ENCODE data around the gene TTL.
"Not testable (repeated sequence)": the region's sequence is repeated elsewhere in the genome, so short reads cannot be mapped to it uniquely, and the experiment has no call there.

Gene TTL

DNA sequence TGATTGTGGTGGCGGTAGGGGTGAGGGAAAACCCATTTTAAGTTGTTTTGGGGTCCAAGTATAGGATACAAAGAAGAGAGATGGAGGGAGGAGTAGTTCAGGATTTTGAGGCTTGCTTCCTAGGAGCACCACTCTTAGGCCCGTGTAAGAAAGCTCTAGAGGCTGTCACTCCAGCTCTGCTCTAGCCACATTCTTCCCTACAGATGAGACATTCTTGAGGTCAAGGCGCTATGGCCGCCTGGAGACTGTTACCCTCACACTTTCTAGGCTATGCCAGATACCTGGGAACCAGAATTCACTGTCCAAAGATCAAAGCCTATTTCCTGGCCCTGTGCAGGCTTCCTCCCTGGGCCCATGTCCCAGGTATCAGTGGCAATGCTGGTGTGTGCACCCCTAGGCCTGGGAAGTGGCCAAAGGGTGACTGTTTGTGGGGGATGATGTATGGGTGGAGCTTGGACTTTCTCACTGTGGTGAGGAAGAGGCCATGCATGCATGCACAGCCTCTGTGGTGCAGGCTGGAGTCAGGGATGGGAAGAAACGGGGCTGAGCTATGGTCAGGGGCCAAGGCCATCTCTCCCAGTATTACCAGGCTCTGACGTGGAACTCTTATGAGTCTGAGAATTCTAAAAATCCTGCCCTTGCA, 7.0 kb upstream of the TTL start:
- DNase-seq (ENCODE audit: low read depth) = peak; percentile 56

DNA sequence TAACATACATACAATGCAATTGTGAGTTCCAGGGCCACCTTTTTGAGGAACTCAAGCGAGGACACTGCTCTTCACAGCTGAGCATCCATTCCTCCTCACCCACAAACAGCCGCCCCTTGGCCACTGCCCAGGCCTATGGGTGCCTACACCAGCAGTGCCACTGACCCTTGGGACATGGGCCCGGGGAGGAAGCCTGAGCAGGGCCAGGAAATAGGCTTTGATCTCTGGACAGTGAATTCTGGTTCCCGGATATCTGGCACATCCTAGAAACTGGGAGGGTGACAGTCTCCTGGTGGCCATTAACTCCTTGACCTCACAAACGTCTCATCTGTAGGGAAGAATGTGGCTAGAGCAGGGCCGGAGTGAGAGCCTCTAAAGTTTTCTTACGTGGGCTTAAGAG, 5.5 kb upstream of the TTL start:
- no peak for DNase-seq (ENCODE audit: low read depth)

DNA sequence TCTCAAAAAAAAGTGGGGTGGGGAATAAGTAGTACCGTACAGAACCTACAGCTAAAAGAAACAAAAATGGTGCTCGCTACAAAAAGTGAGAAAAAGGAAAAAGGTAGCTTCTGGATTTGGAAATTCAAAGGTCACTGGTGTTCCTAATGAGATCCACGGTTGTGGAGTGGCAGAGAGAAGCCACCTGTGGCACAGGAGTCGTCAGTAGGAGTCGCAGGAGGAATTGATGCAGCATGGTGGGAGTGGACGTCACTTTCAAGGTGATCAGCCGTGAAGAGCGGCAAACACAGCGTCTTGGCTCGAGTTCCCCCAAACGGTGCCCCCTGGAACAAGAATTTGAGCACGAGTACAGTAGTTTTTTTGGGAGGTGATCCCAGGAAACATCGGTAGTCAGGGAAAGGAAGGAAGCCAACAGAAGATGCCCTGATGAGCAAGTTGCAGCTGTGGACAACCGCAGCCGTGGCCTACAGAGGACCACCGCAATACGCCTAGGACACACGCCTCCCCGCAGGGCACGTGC, 1.4 kb upstream of the TTL start:
- no peak for DNase-seq (ENCODE audit: low read depth)

DNA sequence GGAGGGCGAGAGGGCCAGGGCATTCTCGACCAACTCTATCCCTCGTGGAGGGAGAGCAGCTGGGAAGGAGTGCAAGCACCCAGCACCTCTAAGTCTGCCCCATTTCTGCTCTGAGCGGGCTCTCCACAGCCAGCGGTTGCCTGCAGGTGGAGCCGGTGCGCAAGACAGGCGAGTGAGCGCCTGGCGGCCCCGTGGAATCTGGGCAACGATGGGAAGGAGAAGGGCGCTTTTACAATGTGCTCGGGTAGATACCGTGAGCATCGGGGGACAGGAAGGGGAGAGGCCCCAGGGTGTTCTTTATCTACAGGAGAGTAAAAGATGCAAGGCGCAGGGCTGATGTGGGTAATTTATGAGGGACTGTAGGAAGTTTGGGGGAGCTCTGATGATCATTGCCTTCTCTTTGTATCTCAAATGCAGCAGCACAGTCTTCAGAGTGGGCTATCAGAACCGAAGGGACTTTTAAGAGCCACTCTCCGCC, 867 bp upstream of the TTL start:
- DNase-seq (ENCODE audit: low read depth) = peak; percentile 80

DNA sequence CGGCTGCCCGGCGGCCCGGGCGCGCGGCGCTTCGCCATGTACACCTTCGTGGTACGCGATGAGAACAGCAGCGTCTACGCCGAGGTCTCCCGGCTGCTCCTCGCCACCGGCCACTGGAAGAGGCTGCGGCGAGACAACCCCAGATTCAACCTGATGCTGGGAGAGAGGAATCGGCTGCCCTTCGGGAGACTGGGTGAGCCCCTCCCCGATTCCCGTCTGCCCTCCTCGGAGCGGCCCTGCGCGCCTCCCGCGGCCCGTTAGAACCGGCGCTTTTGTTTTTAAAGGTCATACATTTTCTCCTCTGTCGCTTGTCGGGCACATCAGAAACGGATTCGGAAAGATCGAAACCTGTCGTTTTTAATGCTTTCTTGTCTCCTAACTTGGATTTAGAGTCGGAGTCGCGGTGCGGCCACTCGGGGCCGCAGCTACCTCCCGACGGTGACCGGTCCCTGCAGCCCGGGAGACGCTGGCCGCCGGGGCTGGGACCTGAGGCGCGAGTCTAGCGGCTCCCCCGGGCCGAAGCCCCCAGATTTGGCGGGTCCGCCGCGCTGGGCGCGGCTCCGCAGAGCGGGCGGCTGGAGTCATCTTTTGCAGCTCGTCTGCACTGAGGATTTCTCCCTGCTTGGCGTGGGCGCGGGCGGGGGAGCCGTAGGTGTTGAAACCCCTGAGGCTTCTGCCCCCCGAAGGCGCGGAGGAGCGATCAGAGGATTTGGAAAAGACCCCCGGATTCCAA, 519 bp downstream of the TTL start:
- peak; percentile 56 for DNase-seq (ENCODE audit: low read depth)

DNA sequence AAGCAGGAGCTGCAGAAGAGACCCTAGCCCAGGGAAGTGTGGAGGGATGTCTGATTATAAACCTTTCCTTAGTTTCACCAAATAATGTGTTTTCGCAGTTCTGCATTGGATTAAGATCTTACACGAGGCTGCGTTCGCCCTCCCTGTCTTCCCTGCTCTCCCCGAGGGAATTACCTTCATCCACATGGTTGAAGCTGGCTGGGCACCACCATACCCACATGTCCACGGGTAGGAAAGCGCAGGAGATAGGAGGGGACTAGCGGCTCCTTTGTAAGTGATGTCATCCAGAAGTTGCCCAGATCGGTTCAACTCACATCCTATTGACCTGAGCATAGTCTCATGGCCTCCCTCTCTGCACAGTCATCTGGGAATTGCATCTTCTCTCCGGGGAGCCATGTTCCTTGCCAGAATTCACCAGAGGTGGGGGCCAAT, 1.1 kb downstream of the TTL start:
- DNase-seq (ENCODE audit: low read depth) = peak; percentile 76

DNA sequence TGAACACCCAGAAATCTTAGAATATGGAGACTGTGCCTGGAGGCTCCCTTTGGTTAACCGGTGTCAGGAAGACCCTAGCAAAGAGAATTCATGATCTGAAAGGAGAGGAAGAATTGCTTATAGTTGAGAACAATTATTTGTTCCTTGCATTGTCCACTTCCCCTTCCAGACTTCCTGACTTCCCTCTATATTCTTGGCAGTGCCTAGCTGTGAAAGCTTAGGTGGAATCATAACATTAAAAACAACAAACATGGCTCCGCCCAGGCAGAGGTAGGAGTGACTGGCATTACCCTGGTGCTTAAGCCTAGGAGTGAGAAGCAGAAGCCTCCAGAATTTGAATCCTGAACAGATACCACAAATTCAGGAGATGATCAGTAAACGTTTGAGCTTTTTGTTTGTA, 1.9 kb downstream of the TTL start:
- no peak for DNase-seq (ENCODE audit: low read depth)

DNA sequence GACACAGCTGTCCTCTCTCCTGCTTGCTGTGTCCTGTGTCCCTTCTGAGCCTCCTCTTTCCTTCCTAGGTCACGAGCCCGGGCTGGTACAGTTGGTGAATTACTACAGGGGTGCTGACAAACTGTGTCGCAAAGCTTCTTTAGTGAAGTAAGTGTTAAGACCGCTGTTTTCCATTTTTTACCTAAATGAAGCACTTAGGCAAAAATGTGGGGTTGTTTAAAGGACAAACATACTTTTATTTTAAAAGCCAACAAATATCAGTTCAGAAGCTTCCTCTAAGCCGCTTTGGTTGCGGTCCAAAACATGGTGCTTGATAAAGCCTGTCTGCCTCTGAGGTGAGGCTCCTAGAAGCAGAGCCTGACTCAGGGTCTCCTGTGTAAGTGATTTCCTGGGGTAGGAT, 3.9 kb downstream of the TTL start:
- DNase-seq (ENCODE audit: low read depth) = no peak

DNA sequence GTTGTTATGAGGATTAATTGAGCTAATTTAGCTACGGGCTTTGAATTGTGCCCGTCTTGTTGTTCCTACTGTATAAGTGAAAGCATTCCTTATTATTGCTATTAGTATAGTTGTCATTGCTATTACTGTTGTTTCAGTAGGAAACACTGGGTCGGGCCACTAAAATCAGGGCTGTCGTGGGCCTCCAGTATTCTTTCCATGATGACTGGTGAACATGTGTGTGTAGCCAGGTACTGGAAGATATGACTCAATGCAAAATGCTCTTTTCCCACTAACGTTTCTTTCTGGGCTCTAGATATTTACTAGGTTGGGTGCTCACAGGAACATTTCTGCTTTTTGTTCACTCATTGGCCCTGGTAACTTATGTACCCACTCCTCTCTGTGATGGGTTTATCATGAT, 4.9 kb downstream of the TTL start:
- DNase-seq (ENCODE audit: low read depth) = no peak

DNA sequence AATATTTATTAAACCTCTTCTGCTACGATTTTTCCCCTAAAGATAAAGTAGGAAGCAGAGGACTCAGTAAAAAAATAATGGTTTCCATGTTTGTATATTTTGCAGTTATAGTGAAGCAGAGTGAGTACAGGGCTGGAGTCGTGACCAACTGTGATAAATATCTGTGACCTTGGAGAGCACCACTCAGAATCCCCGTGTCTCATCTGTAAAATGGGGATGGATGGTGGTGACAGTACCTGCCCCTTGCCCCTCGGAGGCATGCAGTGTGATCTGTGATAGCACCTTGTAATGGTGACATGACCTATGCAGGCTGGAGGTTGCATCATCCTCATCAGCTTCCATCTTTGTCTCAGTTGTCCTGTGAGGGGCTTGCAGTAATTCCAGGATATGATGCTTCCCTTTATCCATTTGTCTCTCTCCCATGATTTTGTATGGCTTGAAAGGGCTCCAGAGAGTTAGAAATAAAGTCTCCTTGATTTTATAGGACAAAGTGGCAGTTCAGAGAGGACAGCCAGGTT, 5.5 kb downstream of the TTL start:
- DNase-seq (ENCODE audit: low read depth) = no peak

DNA sequence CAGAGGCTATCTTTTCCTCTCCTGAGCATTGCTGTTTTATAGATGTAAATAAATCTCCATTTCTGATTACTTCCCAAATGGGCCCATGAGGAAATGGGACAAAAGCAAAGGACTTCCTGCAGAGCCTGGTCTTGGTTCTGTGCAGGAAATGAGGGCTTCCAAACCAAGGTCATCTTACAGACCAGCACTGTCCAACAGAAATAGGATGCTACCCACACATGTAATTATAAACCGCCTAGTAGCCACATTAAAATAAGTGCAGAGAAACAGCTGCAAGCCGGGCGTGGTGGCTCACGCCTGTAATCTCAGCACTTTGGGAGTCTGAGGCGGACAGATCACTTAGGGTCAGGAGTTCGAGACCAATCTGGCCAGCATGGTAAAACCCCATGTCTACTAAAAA, 6.2 kb downstream of the TTL start:
- DNase-seq (ENCODE audit: low read depth) = no peak

DNA sequence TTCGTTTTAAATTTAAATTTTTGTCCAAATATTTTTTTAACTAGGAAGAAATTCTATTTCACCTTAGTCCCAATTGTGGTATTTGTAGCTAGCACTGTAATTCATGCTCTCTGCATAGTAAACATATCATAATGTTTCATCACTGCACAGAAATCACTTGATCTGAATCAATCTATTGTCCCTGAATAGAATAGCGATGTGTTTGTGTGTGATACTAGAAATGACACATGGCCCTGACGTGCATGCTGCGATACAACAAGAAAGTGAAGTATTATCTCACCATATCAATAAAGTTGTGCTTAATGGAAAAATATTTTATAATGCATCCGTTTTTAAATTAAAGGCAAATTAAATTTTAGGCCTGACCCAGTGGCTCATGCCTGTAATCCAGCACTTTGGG, 10.0 kb downstream of the TTL start:
- DNase-seq (ENCODE audit: low read depth) = no peak

DNA sequence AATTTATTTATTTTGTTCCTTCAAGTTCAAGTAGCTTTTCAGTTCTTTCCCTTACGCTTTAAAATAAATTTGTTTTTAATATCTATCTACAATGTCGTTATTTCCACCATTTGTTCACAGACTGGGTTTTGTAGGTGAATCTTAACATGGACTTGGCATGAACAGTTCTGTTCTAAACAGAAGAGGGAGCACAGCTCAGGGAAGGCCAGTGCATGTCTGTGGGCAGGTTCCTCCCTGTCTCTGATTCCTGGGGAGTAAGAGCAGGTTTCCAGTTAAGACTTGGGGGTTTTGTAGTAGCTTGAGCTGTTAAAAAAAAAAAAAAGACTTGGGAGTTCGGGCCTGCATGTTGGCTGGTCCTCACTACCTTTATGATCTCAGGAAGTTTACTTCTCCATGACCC, 11.1 kb downstream of the TTL start:
- DNase-seq (ENCODE audit: low read depth) = peak; percentile 18

DNA sequence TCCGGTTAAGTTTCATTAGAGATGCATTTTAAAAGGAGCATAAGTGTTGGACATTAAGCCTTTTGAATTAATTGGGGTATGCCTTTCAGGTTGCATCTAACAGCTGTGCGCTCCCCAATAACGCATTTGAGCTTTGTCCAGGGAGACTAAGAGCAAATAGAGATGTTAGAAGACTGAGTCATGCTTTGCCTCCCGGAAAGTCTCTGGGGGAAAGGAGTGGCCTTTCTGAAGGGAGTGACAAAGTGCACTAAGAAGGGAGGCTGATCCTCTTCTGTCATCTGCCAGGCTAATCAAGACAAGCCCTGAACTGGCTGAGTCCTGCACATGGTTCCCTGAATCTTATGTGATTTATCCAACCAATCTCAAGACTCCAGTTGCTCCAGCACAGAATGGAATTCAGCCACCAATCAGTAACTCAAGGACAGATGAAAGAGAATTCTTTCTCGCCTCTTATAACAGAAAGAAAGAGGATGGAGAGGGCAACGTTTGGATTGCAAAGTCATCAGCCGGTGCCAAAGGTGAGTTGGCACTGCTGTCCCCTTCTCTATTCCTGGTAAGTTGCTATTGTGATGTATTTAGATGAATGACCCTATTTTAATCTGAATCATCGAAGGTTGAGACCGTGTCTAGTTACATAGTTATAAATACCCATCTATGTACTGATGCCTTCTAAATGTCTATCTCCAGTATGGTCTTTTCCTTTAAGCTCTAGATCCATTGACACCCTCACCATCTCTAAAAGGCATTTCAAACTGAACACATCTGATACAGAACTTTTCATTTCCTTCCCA, 12.1 kb downstream of the TTL start:
- peak; percentile 82 for DNase-seq (ENCODE audit: low read depth)

DNA sequence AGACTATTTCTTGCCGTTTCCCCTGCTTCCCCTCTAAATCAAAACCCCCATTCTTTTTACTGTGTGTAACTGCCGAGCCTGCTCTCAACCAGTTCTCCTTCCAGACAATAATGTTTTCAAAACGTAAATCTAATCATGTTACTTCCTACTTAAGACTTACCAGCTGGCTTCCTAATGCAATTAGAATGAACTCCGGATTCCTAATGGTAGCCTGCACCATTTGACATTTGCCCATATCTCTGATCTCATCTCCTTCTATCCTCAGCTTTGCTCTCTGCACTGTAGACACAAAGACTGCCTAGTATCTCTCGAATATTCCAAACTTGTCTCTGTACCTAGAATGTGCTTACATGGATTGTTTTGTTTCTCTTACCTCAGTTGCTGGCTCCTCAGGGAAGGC, 12.9 kb downstream of the TTL start:
- DNase-seq (ENCODE audit: low read depth) = no peak

DNA sequence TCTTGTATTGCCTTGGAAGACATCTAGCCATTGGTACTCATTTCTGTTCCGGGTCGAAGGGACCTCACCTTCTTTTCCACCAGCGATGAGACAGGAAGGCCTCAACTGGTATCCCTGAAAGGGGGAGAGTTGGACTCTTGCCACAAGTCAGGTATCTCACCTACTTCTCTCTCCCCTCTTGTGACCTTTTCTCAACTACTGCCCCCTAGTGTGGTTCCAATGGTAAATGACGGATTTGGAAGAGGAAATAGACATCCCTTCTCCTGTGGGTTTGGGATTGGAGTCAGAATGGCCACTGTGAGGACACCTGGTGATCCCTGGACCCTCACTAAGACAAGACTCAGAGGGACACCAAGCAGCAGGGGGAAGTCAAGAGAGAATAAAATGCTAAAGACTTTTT, 13.9 kb downstream of the TTL start:
- DNase-seq (ENCODE audit: low read depth) = not testable (repeated sequence)

DNA sequence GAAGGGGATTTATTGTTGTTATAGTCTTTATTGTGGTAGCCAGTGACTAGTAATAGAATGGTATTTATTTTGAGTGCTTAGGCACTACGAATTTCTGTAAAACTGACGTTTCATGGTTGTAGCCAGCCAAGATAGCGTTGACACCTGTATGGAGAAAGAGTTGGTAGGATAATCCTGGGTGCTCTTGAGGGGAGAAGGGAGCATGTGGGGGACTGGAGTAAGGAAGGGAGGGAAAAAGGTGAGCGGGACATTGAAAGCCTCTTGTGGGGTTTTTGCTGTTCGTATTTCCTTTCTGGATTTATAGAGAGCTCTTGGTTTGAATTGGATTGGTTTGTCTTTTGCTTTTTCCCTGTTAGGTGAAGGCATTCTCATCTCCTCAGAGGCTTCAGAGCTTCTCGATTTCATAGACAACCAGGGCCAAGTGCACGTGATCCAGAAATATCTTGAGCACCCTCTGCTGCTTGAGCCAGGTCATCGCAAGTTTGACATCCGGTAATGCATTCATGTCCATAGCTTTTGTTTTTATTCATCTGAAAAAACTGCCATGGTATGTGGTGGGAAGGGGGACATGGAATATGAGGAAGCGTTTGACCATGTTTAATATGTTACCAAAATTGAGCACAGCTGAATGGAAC, 19.0 kb downstream of the TTL start:
- DNase-seq (ENCODE audit: low read depth) = peak; percentile 44

DNA sequence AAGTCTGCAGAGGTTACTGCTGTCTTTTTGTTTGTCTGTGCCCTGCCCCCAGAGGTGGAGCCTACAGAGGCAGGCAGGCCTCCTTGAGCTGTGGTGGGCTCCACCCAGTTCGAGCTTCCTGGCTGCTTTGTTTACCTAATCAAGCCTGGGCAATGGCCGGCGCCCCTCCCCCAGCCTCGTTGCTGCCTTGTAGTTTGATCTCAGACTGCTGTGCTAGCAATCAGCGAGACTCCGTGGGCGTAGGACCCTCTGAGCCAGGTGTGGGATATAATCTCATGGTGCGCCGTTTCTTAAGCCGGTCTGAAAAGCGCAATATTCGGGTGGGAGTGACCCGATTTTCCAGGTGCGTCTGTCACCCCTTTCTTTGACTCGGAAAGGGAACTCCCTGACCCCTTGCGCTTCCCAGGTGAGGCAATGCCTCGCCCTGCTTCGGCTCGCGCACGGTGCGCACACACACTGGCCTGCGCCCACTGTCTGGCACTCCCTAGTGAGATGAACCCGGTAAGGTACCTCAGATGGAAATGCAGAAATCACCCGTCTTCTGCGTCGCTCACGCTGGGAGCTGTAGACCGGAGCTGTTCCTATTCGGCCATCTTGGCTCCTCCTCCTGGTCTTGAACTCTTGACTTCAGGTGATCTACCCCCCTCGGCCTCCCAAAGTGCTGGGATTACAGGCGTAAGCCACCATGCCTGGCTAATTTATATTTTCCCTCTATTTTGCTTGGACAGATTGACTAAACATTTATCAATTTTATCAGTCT, 27.5 kb downstream of the TTL start:
- DNase-seq (ENCODE audit: low read depth) = not testable (repeated sequence)

DNA sequence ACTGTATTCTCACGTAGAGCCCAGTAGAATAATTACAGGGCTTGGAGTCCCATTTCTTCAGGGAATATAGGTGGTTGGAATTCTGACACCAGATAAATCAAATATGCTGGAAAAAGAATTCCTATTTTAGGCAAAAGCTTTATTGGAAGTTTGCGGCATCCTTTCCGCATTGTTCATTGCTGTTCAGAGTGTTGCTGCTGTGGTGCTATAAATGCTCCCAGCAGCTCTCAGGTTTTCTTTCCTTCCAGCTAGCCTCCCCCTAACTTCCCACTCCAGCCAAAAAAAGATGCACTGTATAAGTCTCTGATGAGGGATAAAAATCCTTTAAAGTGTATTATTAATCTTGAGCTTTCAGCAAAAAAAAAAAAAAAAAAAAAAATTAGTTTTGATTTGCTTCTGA, 34.8 kb downstream of the TTL start:
- DNase-seq (ENCODE audit: low read depth) = no peak

DNA sequence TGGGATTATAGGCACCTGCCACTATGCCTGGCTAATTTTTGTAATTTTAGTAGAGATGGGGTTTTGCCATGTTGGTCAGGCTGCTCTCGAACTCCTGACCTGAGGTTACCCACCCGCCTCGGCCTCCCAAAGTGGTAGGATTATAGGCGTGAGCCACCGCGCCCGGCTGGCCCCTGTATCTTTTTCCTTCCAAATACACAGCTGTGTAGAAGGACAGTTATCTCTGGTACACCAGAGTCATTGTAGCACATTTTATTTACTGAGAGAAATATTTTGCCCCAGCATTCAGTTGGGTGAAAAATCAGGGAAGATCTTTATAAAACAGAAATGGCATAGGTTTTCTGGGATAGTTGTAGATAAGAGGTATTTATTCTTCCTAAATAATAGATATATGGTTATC, 36.9 kb downstream of the TTL start:
- DNase-seq (ENCODE audit: low read depth) = no peak

DNA sequence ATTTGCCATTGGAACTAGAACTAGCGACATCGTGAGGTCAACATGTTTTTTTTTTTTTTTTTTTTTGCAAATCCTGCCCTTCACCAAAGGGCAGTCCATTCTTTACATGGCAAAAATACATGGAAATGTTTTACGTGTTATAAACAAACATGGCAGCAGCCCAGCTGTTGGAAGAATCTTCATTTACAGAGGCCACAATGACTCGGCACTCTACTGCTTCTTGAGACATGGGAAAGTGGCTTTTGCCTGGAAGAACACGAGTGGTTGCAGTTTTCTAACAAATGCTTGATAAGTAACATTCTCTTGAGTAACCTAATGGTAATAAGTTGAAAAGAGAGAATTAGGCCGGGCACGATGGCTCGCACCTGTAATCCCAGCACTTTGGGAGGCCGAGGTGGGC, 37.5 kb downstream of the TTL start:
- no peak for DNase-seq (ENCODE audit: low read depth)
